Measurements from ENCODE around the gene CACNG8. TPM values are rescaled to one million over a fixed set of nuclear protein-coding genes. Genes with fewer than 3 reads are reported as not detected.

The CACNG8 gene
- total RNA-seq (under 1 TPM in 4 of 7 donors, not detected in 3; 0.03 to 0.12 (median 0.08) TPM), polyA plus RNA-seq (under 1 TPM; 0.06 to 0.13 TPM)
- long read RNA-seq, donor 1 = 0 reads
- long read RNA-seq, donor 2 = 0 reads
- long read RNA-seq, donor 3 = 0 reads

- Histone ChIP-seq H3K27me3 (no peaks in the 10 kb centered on the region), H3K4me1 (ENCODE audit: insufficient read depth) (no peaks in the 10 kb centered on the region), H3K4me3 (no peak within 1 kb of the TSS), H3K9me3 (no peaks in the 10 kb centered on the region), H3K36me3 (no peaks in the 10 kb centered on the region), H3K27ac (no peak within 1 kb of the TSS)
- no peak for TF ChIP-seq EP300 (IDR thresholded peaks at IDR 0.05)
- no peak for TF ChIP-seq POLR2A (IDR thresholded peaks at IDR 0.05)
- TF ChIP-seq CTCF (IDR thresholded peaks at IDR 0.05) = no peak
- 2% methylated on average over 27 to 55 of the region's 55 CpGs for whole genome bisulfite sequencing, 3 donors
- intact Hi-C loops (cut with DNase I) = no loop called here
- no peak for DNase-seq
Measured at GRCh38 chr19:53962887-53963431, at the start of gene CACNG8. Gene CACNG8 (plus strand): TSS chr19:53962937.

- WGBS, 3 donors = 52 to 58% (median 57%) methylated on average over 8 of the region's 8 CpGs
- DNase-seq = no peak
- TF ChIP-seq EP300 (IDR thresholded peaks at IDR 0.05) (no peak), CTCF (IDR thresholded peaks at IDR 0.05) (no peak), POLR2A (IDR thresholded peaks at IDR 0.05) (no peak)
Measured at GRCh38 chr19:53915000-53915399, 47.7 kb upstream of the CACNG8 start.

GRCh38 chr19:53916004-53916403 is 46.7 kb upstream of the CACNG8 start:
- H3K9me3 ChIP-seq = no peaks in the 10 kb centered on the region
- no peaks in the 10 kb centered on the region for H3K27me3 ChIP-seq
- H3K4me3 ChIP-seq = no peak overlapping the region
- no peak for DNase-seq
- 68 to 73% (median 71%) methylated on average over 6 of the region's 6 CpGs for WGBS, 3 donors
- intact Hi-C loops (cut with DNase I) = no loop called here
- no peaks in the 10 kb centered on the region for H3K4me1 ChIP-seq (ENCODE audit: insufficient read depth)
- H3K27ac ChIP-seq = no peak overlapping the region
- TF ChIP-seq EP300 (IDR thresholded peaks at IDR 0.05) = no peak
- no peak for TF ChIP-seq POLR2A (IDR thresholded peaks at IDR 0.05)
- no peak for TF ChIP-seq CTCF (IDR thresholded peaks at IDR 0.05)
- H3K36me3 ChIP-seq = no peaks in the 10 kb centered on the region

More at GRCh38 chr19:53915000-53915399, 47.7 kb upstream of the CACNG8 start:
- Histone ChIP-seq H3K27ac (no peak overlapping the region), H3K27me3 (no peaks in the 10 kb centered on the region), H3K4me3 (no peak overlapping the region), H3K4me1 (ENCODE audit: insufficient read depth) (no peaks in the 10 kb centered on the region), H3K36me3 (no peaks in the 10 kb centered on the region), H3K9me3 (no peaks in the 10 kb centered on the region)
- intact Hi-C loops (cut with DNase I) = no loop called here

GRCh38 chr19:53917356-53917755 is 45.4 kb upstream of the CACNG8 start:
- Histone ChIP-seq H3K27me3 (no peaks in the 10 kb centered on the region), H3K4me3 (no peak overlapping the region), H3K27ac (no peak overlapping the region), H3K4me1 (ENCODE audit: insufficient read depth) (no peaks in the 10 kb centered on the region), H3K36me3 (no peaks in the 10 kb centered on the region), H3K9me3 (no peaks in the 10 kb centered on the region)
- no peak for TF ChIP-seq CTCF (IDR thresholded peaks at IDR 0.05)
- intact Hi-C loops (cut with DNase I) = no loop called here
- DNase-seq = no peak
- WGBS, 3 donors = 82 to 84% (median 83%) methylated on average over 7 of the region's 7 CpGs

Data from ovary (tissue), 10 donors.